Panc1 (cell line): ENCODE results near the gene NDRG3. TPM values are rescaled to one million over a fixed set of nuclear protein-coding genes. Genes with fewer than 3 reads are reported as not detected.
A peak's percentile ranks its signal among the peaks of the same experiment; 100 is the strongest.

Experiments used
- ATAC-seq: fragments of 200-7000 bp; cut with Tn5 transposase; 2 replicates; pipeline ENCODE4 v1.9.1; 2020; ENCODE audit warnings: mild to moderate bottlenecking, moderate library complexity
- BruUV-seq: library from RNA; stranded (reverse); fragments of 400-500 nt; replicated peaks from 2 replicates; lab custom pipeline; 2021; lab: Mats Ljungman, UMichigan
- CTCF ChIA-PET: fragments of 300-600 bp; sonication (Branson Sonifier 250); formaldehyde crosslinking; loops from one replicate; lab custom pipeline; 2022; ENCODE audit warnings: antibody characterized with exemption; lab: Charles Lee
- POLR2A ChIA-PET: fragments of 300-600 bp; sonication (Branson Sonifier 250); formaldehyde crosslinking; loops from one replicate; lab custom pipeline; 2022; ENCODE audit warnings: antibody characterized with exemption; lab: Charles Lee
- DNase-seq: peaks from one replicate; pipeline ENCODE4 v3.0.0-alpha.2; 2010; ENCODE audit warnings: low read depth, low spot score
- H3K27ac ChIP-seq: 2 replicates; pipeline ENCODE4 v1.5.1; 2011; ENCODE audit warnings: mild to moderate bottlenecking, low read length, inconsistent platforms
- H3K27me3 ChIP-seq: fragments of 200-500 bp; sonication (Bioruptor generic); 2 replicates; pipeline ENCODE4 v1.6.0; 2014; ENCODE audit warnings: low read length, inconsistent platforms; ENCODE audit not compliant: control insufficient read depth, insufficient read depth
- H3K36me3 ChIP-seq: fragments of 200-500 bp; sonication (Bioruptor generic); 2 replicates; pipeline ENCODE4 v1.5.1; 2014; ENCODE audit warnings: inconsistent platforms, mild to moderate bottlenecking, low read length, moderate library complexity; ENCODE audit not compliant: control insufficient read depth, insufficient read depth
- H3K4me1 ChIP-seq: 2 replicates; pipeline ENCODE4 v1.5.1; 2011; ENCODE audit warnings: inconsistent platforms, mild to moderate bottlenecking, low read length, moderate library complexity; ENCODE audit not compliant: control insufficient read depth, insufficient read depth
- H3K4me3 ChIP-seq, 2 experiments: 2 replicates each; pipeline ENCODE4 v1.5.1; 2011 to 2012; ENCODE audit warnings: low read depth in 2 of 2, low read length in 2 of 2, mild to moderate bottlenecking in 2 of 2, inconsistent platforms in 1 of 2, moderate library complexity in 1 of 2
- H3K9me3 ChIP-seq: fragments of 200-500 bp; sonication (Bioruptor generic); 2 replicates; pipeline ENCODE4 v1.5.1; 2014; ENCODE audit warnings: low read depth, mild to moderate bottlenecking, inconsistent platforms, low read length, moderate library complexity; ENCODE audit not compliant: control insufficient read depth, insufficient read depth
- CTCF ChIP-seq: fragments of 450-650 bp; IDR thresholded peaks from 2 replicates; pipeline ENCODE4 v1.5.1; 2017; ENCODE audit warnings: mild to moderate bottlenecking
- POLR2AphosphoS5 ChIP-seq: IDR thresholded peaks from 2 replicates; pipeline ENCODE4 v1.6.1; 2012; ENCODE audit warnings: mild to moderate bottlenecking, low read depth, low read length, moderate library complexity
- REST ChIP-seq, 2 experiments: IDR thresholded peaks; 2 replicates each; pipeline ENCODE4 v1.6.1; 2011 to 2012; ENCODE audit warnings: low read depth in 2 of 2, control low read depth in 1 of 2, low read length in 1 of 2, mild to moderate bottlenecking in 1 of 2, moderate library complexity in 1 of 2; ENCODE audit not compliant: insufficient read depth in 1 of 2
- SIN3A ChIP-seq: IDR thresholded peaks from 2 replicates; pipeline ENCODE4 v1.6.1; 2012; ENCODE audit warnings: low read depth, mild to moderate bottlenecking, low read length, moderate library complexity, borderline replicate concordance; ENCODE audit not compliant: insufficient read depth
- TCF7L2 ChIP-seq: IDR thresholded peaks from 2 replicates; pipeline ENCODE4 v1.6.1; 2011; ENCODE audit warnings: mild to moderate bottlenecking, low read depth, low read length, inconsistent platforms
- in situ Hi-C: cut with HindIII; loops from 2 replicates; pipeline ENCODE4 v1.10.0; 2016; ENCODE audit warnings: low sequenced_read_pairs, low pct_unique_long_range_greater_than_20kb
- intact Hi-C: fragments of 100-400 bp; cut with micrococcal nuclease; formaldehyde crosslinking; loops from one replicate; pipeline ENCODE4 v1.10.0; 2022; ENCODE audit not compliant: unreplicated experiment
- total RNA-seq: library from RNA; stranded (reverse); gene quantifications from one replicate; pipeline ENCODE4 v1.2.1, GENCODE V29; 2021; ENCODE audit not compliant: unreplicated experiment

Gene NDRG3
- total RNA-seq, 1 experiment from 2014 or later = 36.0 TPM

- intact Hi-C loops = no loop called here
- no peak for ATAC-seq
- H3K4me3 ChIP-seq = no peak overlapping the region
- no peaks in the 10 kb centered on the region for H3K9me3 ChIP-seq
- TF ChIP-seq REST (IDR thresholded peaks at IDR 0.05; ENCODE audit: insufficient read depth in 1 of 2, low read depth in 2 of 2, low read length in 1 of 2) = no peak
- H3K36me3 ChIP-seq = no peaks in the 10 kb centered on the region
- H3K4me1 ChIP-seq = no peaks in the 10 kb centered on the region
- ChIA-PET CTCF (no interaction called here), POLR2A (no interaction called here)
- BruUV-seq = no TSS peak
- no peak overlapping the region for H3K27ac ChIP-seq
- H3K27me3 ChIP-seq = no peaks in the 10 kb centered on the region
- in situ Hi-C loops = no loop called here
- DNase-seq = no peak
Measured at GRCh38 chr20:36670665-36671357, 75.1 kb downstream of the NDRG3 start.

GRCh38 chr20:36666181-36666740, 79.6 kb downstream of the NDRG3 start:
- Histone ChIP-seq H3K27ac (no peak overlapping the region), H3K27me3 (no peaks in the 10 kb centered on the region), H3K4me1 (no peaks in the 10 kb centered on the region), H3K4me3 (no peak overlapping the region), H3K9me3 (no peaks in the 10 kb centered on the region), H3K36me3 (no peaks in the 10 kb centered on the region)
- peak; percentile 80; the same call in 1 of the 2 replicates for ATAC-seq
- TF ChIP-seq TCF7L2 = no peak
- no peak for TF ChIP-seq REST (IDR thresholded peaks at IDR 0.05; ENCODE audit: insufficient read depth in 1 of 2, low read depth in 2 of 2, low read length in 1 of 2)
- TF ChIP-seq CTCF = no peak
- no peak for TF ChIP-seq SIN3A
- TF ChIP-seq POLR2AphosphoS5 = no peak
- no peak for DNase-seq
- intact Hi-C loops (no loop called here), in situ Hi-C loops (no loop called here)
- BruUV-seq = no TSS peak
- POLR2A ChIA-PET = interaction anchor here (0.7 kb wide), 2 partner anchors 57 to 757 kb away, joined by 3 read pairs; no protein-coding TSS in a partner anchor
- CTCF ChIA-PET = interaction anchor here (0.5 to 1.6 kb wide), 3 partner anchors 88 to 336 kb away, joined by 4 to 5 read pairs (median 5); no protein-coding TSS in a partner anchor
